Prostate gland (tissue), 2 donors: ENCODE data around the gene VAC14.

Experiments
- POLR2A ChIP-seq: fragments of 450-650 bp; IDR thresholded peaks from one replicate; pipeline ENCODE4 v1.6.1; 2016; ENCODE audit warnings: antibody characterized with exemption, mild to moderate bottlenecking
- TF ChIP-seq, protein P1 (sequence below), 4 experiments: fragments of 200-600 bp in 2 of 4; fragments of 450-650 bp in 2 of 4; sonication (generic) in 2 of 4; IDR thresholded peaks; 1 replicate in 3 of 4; 2 replicates in 1 of 4; pipeline ENCODE4 v1.5.1; 2016 to 2019; ENCODE audit warnings: antibody characterized with exemption in 4 of 4, mild to moderate bottlenecking in 2 of 4, moderate library complexity in 2 of 4

DNA sequence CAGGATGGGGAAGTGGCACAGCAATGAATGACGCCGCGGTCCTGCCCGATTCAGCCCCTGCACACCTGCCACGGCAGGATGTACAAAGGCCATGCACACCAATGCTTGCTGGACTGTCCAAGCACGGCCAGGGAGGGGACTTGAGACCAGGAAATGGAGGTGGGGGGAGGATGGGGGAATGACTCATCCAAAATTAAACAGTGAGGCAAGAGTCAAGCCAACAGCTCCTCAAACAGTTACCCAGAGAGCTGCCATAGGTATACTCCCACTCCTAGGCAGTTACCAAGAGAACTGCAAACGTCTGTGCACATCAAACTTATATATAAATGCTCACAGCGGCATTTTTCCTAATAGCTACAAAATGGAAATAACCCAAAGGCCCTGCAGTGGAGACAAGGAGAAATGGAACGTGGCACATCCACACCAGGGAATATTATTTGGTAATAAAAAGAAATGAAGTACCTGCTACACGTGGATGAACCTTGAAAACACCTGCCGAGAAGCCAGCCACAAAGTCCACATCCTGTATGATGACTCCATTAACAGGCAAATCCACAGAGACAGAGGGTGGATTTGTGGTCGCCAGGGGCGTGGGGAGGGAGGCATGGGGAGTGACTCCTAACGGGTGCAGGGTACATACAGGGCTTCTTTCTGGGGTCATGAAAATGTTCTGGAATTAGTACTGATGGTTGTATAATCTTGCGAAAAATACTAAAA is 54.1 kb downstream of the VAC14 start:
- TF ChIP-seq, protein P1, sequence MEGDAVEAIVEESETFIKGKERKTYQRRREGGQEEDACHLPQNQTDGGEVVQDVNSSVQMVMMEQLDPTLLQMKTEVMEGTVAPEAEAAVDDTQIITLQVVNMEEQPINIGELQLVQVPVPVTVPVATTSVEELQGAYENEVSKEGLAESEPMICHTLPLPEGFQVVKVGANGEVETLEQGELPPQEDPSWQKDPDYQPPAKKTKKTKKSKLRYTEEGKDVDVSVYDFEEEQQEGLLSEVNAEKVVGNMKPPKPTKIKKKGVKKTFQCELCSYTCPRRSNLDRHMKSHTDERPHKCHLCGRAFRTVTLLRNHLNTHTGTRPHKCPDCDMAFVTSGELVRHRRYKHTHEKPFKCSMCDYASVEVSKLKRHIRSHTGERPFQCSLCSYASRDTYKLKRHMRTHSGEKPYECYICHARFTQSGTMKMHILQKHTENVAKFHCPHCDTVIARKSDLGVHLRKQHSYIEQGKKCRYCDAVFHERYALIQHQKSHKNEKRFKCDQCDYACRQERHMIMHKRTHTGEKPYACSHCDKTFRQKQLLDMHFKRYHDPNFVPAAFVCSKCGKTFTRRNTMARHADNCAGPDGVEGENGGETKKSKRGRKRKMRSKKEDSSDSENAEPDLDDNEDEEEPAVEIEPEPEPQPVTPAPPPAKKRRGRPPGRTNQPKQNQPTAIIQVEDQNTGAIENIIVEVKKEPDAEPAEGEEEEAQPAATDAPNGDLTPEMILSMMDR (IDR thresholded peaks at IDR 0.05): no peak
- TF ChIP-seq POLR2A: peak; percentile 17
